KOPT-K1 (cell line): Measurements from ENCODE around the gene MGAT4B.
"Not testable (repeated sequence)": the region's sequence is repeated elsewhere in the genome, so short reads cannot be mapped to it uniquely, and the experiment has no call there.

Experiments
- H3K27ac ChIP-seq: fragments of 200-600 bp; sonication (generic); 2 replicates; pipeline ENCODE4 v1.5.1; 2016; ENCODE audit warnings: antibody characterized with exemption, mild to moderate bottlenecking, low read depth, low read length; ENCODE audit not compliant: poor library complexity, severe bottlenecking
- H3K36me3 ChIP-seq: fragments of 200-600 bp; sonication (generic); 2 replicates; pipeline ENCODE4 v1.5.1; 2017; ENCODE audit warnings: antibody characterized with exemption, mild to moderate bottlenecking, low read length, moderate library complexity; ENCODE audit not compliant: insufficient read depth
- H3K9me3 ChIP-seq: fragments of 200-600 bp; sonication (generic); 2 replicates; pipeline ENCODE4 v1.5.1; 2017; ENCODE audit warnings: antibody characterized with exemption, low read length, mild to moderate bottlenecking; ENCODE audit not compliant: insufficient read depth, poor library complexity, severe bottlenecking

The MGAT4B gene

DNA sequence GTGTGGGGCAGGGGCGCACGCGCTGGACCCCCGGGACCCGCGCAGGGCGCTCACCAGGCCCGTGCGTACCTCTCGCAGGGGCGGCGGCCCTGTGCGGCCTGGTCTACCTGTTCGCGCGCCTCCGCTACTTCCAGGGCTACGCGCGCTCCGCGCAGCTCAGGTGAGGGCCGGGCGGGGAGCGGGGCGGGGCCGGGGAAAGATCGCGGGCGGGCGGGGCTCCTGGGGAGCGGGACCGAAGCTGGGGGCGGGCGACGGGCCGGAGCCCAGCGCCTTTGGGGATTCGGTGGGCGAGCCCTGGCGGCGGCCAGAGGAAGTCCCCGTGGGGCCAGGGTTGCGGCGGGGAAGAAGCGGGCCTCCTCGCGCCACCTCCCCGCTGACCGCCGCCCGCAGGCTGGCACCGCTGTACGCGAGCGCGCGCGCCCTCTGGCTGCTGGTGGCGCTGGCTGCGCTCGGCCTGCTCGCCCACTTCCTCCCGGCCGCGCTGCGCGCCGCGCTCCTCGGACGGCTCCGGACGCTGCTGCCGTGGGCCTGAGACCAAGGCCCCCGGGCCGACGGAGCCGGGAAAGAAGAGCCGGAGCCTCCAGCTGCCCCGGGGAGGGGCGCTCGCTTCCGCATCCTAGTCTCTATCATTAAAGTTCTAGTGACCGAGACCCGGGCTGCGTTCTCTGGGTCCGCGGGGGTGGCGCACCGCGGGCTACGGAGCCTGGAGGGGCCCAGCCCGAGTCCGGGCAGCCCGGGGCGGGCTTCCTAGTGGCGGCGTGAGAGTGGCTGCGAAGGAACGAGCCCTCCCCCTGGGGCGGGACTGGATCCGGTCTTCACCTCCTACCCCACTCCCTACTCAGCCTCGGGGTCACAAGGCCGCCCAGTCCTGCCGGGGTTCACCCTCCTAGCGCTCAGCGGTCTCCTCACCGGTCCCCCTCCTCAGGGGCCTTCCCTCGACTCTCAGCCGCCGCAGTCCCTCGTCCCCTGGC lies 10.5 kb downstream of the MGAT4B start:
- Histone ChIP-seq H3K27ac (no peak overlapping the region), H3K36me3 (peaks cover 32% of the 10 kb centered on the region; the same call in 1 of the 2 replicates), H3K9me3 (no peaks in the 10 kb centered on the region)

DNA sequence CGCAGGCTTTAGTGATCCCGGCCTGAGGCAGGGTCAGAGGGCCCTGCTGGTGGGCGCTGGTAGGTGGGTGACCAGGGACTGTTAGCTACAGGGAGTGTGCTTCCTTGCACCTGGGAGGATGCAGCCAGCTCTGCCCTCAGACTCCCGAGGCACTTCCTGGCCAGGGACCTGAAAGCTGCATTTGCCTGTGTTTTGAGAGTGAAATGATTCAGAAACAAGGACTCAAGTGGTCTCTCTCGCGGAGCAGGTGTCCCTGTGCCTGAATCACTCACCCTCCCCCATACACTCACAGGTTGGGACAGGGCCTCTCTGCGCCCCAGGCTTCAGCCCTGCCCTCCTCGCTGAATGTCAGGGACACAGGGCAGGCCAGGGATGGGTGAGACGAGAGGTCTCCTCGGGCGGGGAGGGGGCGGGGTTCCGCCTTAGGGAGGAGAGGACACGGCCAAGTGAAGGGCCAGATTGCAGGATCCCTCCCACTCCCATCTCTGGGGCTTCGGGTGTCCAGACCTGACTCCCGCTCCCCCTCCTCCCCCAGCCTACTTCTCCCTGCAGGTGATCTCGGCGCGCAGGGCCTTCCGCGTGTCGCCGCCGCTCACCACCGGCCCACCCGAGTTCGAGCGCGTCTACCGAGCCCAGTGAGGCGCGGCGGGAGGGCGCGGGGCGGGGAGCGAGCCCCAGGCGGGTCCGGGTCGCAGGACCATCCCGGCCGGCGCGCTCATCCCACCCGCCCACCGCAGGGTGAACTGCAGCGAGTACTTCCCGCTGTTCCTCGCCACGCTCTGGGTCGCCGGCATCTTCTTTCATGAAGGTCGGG lies 11.4 kb downstream of the MGAT4B start:
- no peaks in the 10 kb centered on the region for H3K9me3 ChIP-seq
- no peak overlapping the region for H3K27ac ChIP-seq
- peaks cover 26% of the 10 kb centered on the region; the same call in 1 of the 2 replicates for H3K36me3 ChIP-seq

DNA sequence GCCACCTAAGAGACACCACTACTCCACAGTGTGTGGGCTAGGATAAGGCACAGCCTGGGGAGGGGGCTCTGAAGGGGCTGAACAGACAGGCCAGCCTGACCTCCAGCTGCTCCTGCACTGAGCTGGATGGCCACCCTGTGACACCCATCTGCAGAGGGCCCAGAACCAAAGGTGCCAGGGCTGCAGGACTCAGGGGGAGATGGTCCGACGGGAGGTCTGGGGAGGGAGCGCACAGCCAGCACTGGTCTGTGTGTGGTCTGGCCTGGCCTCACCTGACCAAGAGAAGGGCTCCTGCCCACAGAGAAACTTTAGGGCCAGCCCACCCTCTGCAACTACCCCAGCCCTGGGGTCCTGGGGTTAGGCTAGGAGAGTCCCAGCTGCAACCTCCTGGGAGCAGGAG lies 12.1 kb downstream of the MGAT4B start:
- Histone ChIP-seq H3K36me3 (peaks cover 21% of the 10 kb centered on the region; the same call in 1 of the 2 replicates), H3K27ac (no peak overlapping the region), H3K9me3 (no peaks in the 10 kb centered on the region)

- peaks cover 17% of the 10 kb centered on the region; the same call in 1 of the 2 replicates for H3K36me3 ChIP-seq
- H3K9me3 ChIP-seq, result no peaks in the 10 kb centered on the region
- H3K27ac ChIP-seq, result no peak overlapping the region
Measured at GRCh38 chr5:179794171-179794570, 12.5 kb downstream of the MGAT4B start.

DNA sequence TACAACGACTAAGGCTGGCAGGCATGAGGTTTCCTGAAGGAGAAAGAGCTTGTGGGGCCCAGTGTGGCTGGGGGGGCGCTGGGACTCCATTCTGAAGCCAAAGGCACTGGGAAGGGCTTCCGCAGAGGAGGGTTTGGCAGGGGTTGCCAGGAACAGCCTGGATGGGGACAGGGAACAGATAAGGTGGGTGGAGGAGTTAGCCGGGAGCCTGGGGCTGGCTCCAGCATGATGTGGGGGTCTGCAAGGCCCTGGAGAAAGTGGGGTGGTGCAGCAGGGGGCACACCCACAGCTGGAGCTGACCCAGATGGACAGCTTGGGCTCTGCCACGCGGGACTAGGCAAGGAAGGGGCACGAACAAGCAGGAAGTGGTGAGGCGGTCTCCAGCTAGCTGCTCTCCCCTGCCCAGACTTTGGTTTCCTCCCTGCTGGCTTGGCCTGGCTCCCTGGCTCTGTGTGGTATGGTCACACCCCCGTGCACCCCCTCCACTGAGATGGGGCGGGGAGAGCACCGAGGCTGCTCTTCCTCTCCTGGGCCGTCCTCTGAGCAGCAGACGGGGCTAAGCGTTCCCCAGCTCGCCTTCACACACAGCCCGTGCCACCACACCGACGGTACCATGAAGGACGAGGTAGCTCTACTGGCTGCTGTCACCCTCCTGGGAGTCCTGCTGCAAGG lies 13.1 kb downstream of the MGAT4B start, which contains the start of gene LTC4S:
TSS of gene LTC4S (plus strand) at position 519 of the 672 bp plus-strand sequence. CDS start at position 614, 95 bp downstream.
- no peaks in the 10 kb centered on the region for H3K9me3 ChIP-seq
- H3K27ac ChIP-seq, result no peak within 1 kb of the TSS
- H3K36me3 ChIP-seq, result peaks cover 12% of the 10 kb centered on the region; the same call in 1 of the 2 replicates

GRCh38 chr5:179792612-179793467 lies 13.8 kb downstream of the MGAT4B start:
- no peak overlapping the region for H3K27ac ChIP-seq
- H3K9me3 ChIP-seq, result no peaks in the 10 kb centered on the region
- H3K36me3 ChIP-seq, result peaks cover 8% of the 10 kb centered on the region; the same call in 1 of the 2 replicates

DNA sequence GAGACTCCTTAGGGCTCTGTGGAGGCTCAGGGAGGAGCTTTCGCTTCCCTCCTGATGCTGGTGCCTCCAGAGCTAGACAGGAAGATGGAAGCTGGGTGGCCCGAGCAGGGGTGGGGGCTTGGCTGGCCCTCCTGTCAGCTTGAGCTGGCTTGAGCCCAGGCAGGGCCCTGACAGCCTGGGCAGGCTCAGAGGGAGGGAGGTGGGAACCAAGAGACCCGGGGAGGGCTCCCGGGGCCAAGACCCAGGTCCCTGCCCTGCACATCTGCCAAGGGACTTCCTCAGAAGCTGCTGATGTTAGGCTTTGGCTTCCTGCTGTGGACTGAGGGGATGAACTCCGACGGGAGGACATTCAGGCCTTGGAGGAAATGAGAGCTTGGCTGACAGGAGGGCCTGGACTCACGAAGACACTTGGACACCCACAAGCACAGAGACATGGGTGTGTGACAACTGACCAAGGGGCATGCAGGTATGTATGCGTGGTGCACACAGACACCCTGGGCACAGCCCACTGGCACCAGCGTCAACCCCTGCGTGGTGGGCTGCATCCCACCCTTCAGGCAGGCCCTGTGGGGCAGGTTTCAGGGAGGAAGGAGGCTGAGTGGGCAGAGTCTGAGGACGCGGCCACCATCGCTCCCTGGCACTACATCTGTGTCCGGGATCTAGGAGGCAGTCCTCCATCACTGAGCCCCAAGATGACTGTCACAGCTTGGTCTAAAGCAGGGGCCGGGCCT lies 14.6 kb downstream of the MGAT4B start:
- Histone ChIP-seq H3K27ac (no peak overlapping the region), H3K9me3 (no peaks in the 10 kb centered on the region), H3K36me3 (peaks cover 2% of the 10 kb centered on the region; the same call in 1 of the 2 replicates)

DNA sequence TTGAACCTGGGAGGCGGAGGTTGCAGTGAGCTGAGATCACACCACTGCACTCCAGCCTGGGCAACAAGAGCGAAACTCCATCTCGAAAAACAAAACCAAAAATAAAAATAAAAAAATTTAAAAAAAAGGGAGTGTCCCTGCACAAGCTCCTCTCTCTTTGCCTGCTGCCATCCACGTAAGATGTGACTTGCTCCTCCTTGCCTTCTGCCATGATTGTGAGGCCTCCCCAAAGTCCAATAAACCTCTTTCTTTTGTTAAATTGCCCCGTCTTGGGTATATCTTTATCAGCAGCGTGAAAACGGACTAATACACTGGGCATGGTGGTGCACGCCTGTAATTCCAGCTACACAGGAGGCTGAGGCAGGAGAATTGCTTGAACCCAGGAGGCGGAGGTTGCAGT lies 17.4 kb downstream of the MGAT4B start:
- H3K36me3 ChIP-seq, H3K9me3 ChIP-seq, H3K27ac ChIP-seq: not testable (repeated sequence)

DNA sequence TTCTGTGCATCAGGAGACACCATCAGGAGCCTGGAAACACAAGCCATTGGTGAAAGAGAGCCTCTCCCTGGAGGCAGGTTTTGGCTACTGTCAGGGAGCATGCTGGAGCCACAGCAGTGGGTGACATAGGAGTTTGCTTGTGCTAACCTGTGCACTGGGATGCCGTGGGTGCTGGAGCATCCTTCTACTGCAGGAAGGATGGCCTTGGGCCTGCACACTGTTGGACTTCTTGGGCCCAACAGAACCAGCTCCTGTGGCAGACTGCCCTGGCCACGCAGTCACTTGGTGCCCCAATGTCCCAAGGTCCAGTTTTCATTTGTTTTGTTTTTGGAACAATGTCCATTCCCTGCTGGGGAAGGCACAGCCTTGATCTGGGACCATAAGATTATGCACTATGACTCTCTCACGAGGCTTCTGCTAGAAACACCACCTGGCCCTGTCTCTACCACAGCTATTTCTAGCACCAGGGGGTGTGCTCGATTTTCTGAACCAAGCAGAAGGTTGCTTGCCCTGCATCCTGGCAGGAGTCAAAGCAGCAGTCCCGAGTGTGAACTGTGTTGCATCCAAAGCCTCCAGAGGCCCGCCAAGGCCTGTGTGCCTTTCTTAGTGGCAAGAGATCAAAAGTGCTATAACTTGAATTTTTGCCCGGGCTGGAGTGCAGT lies 18.3 kb downstream of the MGAT4B start:
- H3K9me3 ChIP-seq, result no peaks in the 10 kb centered on the region
- H3K27ac ChIP-seq, result no peak overlapping the region
- no peaks in the 10 kb centered on the region for H3K36me3 ChIP-seq

- Histone ChIP-seq H3K9me3 (no peaks in the 10 kb centered on the region), H3K27ac (no peak overlapping the region), H3K36me3 (peaks cover 4% of the 10 kb centered on the region; the same call in 1 of the 2 replicates)
Measured at GRCh38 chr5:179786861-179787260, 19.8 kb downstream of the MGAT4B start.

DNA sequence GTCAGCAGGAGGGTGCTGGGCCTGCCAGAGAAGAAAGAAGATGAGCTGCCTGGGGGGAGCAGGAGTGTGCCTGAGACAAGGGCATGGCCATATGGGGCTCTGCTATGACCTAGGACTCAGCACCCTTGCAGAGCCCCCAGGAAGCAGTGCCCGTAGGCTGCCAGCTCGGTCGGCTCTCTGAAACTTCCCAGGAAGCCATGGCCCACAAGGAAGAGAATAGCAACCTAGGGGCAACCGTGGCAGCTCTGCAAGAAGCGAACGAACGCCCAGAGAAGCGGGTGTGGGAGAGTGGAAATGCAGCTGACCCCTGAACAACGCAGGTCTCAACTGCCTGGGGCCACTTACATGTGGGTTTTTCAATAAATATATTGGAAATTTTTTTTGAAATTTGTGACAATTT lies 23.5 kb downstream of the MGAT4B start:
- no peak overlapping the region for H3K27ac ChIP-seq
- peaks cover 37% of the 10 kb centered on the region for H3K36me3 ChIP-seq
- no peaks in the 10 kb centered on the region for H3K9me3 ChIP-seq

DNA sequence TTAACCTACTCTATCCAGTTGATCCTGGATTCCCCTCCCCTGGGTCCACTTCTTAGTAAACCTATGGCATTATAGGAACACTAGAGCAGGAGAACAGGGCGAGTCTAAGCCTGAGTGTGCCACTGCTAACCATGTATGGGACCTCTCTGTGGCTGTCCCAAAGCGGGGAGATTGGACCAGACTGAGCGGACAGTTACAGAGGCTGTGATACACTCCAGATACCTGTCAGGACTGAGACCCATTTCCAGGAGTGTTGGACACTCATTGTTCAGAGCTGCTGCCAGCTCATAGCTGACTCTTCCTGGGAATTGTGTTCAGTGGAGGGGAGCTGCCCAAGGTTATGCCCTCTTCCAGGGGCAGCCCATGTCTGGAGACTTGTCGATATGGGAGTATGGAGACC lies 24.8 kb downstream of the MGAT4B start:
- no peak overlapping the region for H3K27ac ChIP-seq
- H3K9me3 ChIP-seq, result no peaks in the 10 kb centered on the region

DNA sequence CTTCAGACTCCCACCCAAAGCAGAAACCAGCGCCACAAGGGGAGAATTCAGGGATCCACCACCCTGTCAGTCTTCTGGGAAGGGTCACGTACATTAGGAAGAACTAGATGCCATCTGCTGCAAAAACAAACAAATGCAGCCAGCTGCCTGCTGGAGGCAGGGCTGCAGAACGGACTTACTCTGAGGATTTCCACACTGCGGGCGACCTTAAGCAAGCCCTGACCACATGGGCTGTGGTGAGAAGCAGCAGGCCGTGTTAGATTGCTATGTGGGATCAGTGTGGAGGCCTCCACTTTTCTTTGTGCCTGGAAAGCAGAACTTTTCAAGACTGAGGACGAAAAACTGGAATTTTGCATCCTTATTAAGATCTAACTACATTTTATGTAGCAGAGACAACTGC lies 26.3 kb downstream of the MGAT4B start:
- Histone ChIP-seq H3K27ac (no peak overlapping the region), H3K36me3 (peaks cover 65% of the 10 kb centered on the region), H3K9me3 (no peaks in the 10 kb centered on the region)

More for the DNA sequence above, 24.8 kb downstream of the MGAT4B start:
- H3K36me3 ChIP-seq, result peaks cover 50% of the 10 kb centered on the region
